ENCODE measurements around the gene VPS37D. TPM values are rescaled to one million over a fixed set of nuclear protein-coding genes. Genes with fewer than 3 reads are reported as not detected.
"Not testable (repeated sequence)": the region's sequence is repeated elsewhere in the genome, so short reads cannot be mapped to it uniquely, and the experiment has no call there.

VPS37D gene
- total RNA-seq, 2 donors from 2014 or later = 0.92 to 1.2 TPM

GRCh38 chr7:73659983-73660382 is 7.6 kb upstream of the VPS37D start:
- no peak for DNase-seq (ENCODE audit: low spot score)

GRCh38 chr7:73660594-73660993 is 7.0 kb upstream of the VPS37D start:
- not testable (repeated sequence) for H3K9me3 ChIP-seq; ATAC-seq (ENCODE audit: insufficient number of reproducible peaks, low FRiP score, low read depth); H3K27ac ChIP-seq; H3K4me3 ChIP-seq; H3K4me1 ChIP-seq (ENCODE audit: control insufficient read depth in 1 of 2, low read depth in 2 of 2); H3K27me3 ChIP-seq (replicated peaks; ENCODE audit: insufficient read depth); H3K36me3 ChIP-seq; DNase-seq (ENCODE audit: low spot score)

More at GRCh38 chr7:73659983-73660382, 7.6 kb upstream of the VPS37D start:
- no peaks in the 10 kb centered on the region for H3K4me1 ChIP-seq (ENCODE audit: control insufficient read depth in 1 of 2, low read depth in 2 of 2)
- no peaks in the 10 kb centered on the region for H3K9me3 ChIP-seq
- H3K36me3 ChIP-seq = no peaks in the 10 kb centered on the region
- TF ChIP-seq, protein P1, sequence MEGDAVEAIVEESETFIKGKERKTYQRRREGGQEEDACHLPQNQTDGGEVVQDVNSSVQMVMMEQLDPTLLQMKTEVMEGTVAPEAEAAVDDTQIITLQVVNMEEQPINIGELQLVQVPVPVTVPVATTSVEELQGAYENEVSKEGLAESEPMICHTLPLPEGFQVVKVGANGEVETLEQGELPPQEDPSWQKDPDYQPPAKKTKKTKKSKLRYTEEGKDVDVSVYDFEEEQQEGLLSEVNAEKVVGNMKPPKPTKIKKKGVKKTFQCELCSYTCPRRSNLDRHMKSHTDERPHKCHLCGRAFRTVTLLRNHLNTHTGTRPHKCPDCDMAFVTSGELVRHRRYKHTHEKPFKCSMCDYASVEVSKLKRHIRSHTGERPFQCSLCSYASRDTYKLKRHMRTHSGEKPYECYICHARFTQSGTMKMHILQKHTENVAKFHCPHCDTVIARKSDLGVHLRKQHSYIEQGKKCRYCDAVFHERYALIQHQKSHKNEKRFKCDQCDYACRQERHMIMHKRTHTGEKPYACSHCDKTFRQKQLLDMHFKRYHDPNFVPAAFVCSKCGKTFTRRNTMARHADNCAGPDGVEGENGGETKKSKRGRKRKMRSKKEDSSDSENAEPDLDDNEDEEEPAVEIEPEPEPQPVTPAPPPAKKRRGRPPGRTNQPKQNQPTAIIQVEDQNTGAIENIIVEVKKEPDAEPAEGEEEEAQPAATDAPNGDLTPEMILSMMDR (IDR thresholded peaks at IDR 0.05) = no peak
- ATAC-seq (ENCODE audit: insufficient number of reproducible peaks, low FRiP score, low read depth) = no peak
- no peaks in the 10 kb centered on the region for H3K27me3 ChIP-seq (replicated peaks; ENCODE audit: insufficient read depth)
- no peak overlapping the region for H3K4me3 ChIP-seq
- H3K27ac ChIP-seq = no peak overlapping the region

- TF ChIP-seq, protein P1 (IDR thresholded peaks at IDR 0.05) = no peak
- H3K36me3 ChIP-seq = no peaks in the 10 kb centered on the region
- H3K4me3 ChIP-seq = no peak overlapping the region
- no peaks in the 10 kb centered on the region for H3K27me3 ChIP-seq (replicated peaks; ENCODE audit: insufficient read depth)
- no peaks in the 10 kb centered on the region for H3K9me3 ChIP-seq
- no peak overlapping the region for H3K27ac ChIP-seq
- DNase-seq (ENCODE audit: low spot score) (no peak), ATAC-seq (ENCODE audit: insufficient number of reproducible peaks, low FRiP score, low read depth) (no peak)
- peaks cover 4% of the 10 kb centered on the region in 2 donors for H3K4me1 ChIP-seq (ENCODE audit: control insufficient read depth in 1 of 2, low read depth in 2 of 2)
These were observed 4.6 kb upstream of the VPS37D start for GRCh38 chr7:73663033-73663432.

- H3K27ac ChIP-seq = no peak overlapping the region
- H3K36me3 ChIP-seq = no peaks in the 10 kb centered on the region
- no peak for DNase-seq (ENCODE audit: low spot score)
- TF ChIP-seq, protein P1 (IDR thresholded peaks at IDR 0.05) = no peak
- H3K4me3 ChIP-seq = peak overlapping the region; percentile 81
- no peaks in the 10 kb centered on the region for H3K27me3 ChIP-seq (replicated peaks; ENCODE audit: insufficient read depth)
- ATAC-seq (ENCODE audit: insufficient number of reproducible peaks, low FRiP score, low read depth) = no peak
- peaks cover 12 to 14% of the 10 kb centered on the region in 2 donors for H3K4me1 ChIP-seq (ENCODE audit: control insufficient read depth in 1 of 2, low read depth in 2 of 2)
- H3K9me3 ChIP-seq = no peaks in the 10 kb centered on the region
These were observed 663 bp downstream of the VPS37D start for GRCh38 chr7:73668103-73668885.

DNA sequence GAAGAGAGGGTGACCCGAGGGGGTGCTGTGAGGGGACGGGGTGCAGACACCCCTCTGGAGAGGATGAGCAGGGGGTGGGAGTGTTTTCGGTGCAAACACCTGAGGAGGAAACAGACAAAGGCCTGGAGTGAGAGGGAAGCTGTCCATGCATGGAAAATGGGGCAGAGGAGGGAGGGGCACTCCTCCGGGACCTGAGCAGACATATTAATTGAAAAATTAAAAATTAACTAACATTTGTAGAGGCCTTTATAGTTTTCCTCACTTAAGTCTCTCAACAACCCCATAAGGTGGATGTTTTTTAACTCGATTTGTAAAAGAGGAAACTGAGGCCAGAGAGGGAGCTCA is 1.2 kb downstream of the VPS37D start:
- no peaks in the 10 kb centered on the region for H3K36me3 ChIP-seq
- no peak overlapping the region for H3K27ac ChIP-seq
- no peak for ATAC-seq (ENCODE audit: insufficient number of reproducible peaks, low FRiP score, low read depth)
- H3K27me3 ChIP-seq (replicated peaks; ENCODE audit: insufficient read depth) = no peaks in the 10 kb centered on the region
- H3K4me3 ChIP-seq = peak overlapping the region; percentile 81
- H3K4me1 ChIP-seq (ENCODE audit: control insufficient read depth in 1 of 2, low read depth in 2 of 2) = peaks cover 12 to 14% of the 10 kb centered on the region in 2 donors
- no peaks in the 10 kb centered on the region for H3K9me3 ChIP-seq
- no peak for DNase-seq (ENCODE audit: low spot score)
- TF ChIP-seq, protein P1 (IDR thresholded peaks at IDR 0.05) = no peak

Data from thoracic aorta (tissue), 2 donors.